GM10248 (cell line): ENCODE measurements around the gene BTRC.
"Not testable (repeated sequence)": the region's sequence is repeated elsewhere in the genome, so short reads cannot be mapped to it uniquely, and the experiment has no call there.

Source experiments
- CTCF ChIA-PET: fragments of 300-600 bp; sonication (Branson Sonifier 250); formaldehyde crosslinking; extraction: SDS; loops from one replicate; lab custom pipeline; 2021; ENCODE audit warnings: antibody characterized with exemption; lab: Yijun Ruan, JAX
- POLR2A ChIA-PET: fragments of 350-650 bp; sonication (Branson Sonifier 250); formaldehyde crosslinking; extraction: SDS; loops from one replicate; lab custom pipeline; 2020; ENCODE audit warnings: antibody characterized with exemption; lab: Yijun Ruan, JAX
- DNase-seq: peaks from one replicate; pipeline ENCODE4 v3.0.0; 2012; ENCODE audit errors: extremely low spot score
- CTCF ChIP-seq: IDR thresholded peaks from 2 replicates; pipeline ENCODE4 v1.5.1; 2012; ENCODE audit warnings: mild to moderate bottlenecking, low read depth; ENCODE audit errors: extremely low read depth, missing control alignments, control extremely low read depth

The BTRC gene

GRCh38 chr10:101385866-101386658, 32.1 kb downstream of the BTRC start:
- CTCF ChIA-PET: interaction anchor here (1.1 to 2.5 kb wide), 4 partner anchors 9 to 28 kb away, joined by 3 to 8 read pairs (median 5); no protein-coding TSS in a partner anchor
- no peak for TF ChIP-seq CTCF

GRCh38 chr10:101386659-101387259, 32.8 kb downstream of the BTRC start:
- no peak for TF ChIP-seq CTCF
- CTCF ChIA-PET: interaction anchor here (1.1 to 2.5 kb wide), 4 partner anchors 10 to 18 kb away, joined by 3 to 9 read pairs (median 8); no protein-coding TSS in a partner anchor
- DNase-seq: no peak
- POLR2A ChIA-PET: no interaction called here

More at GRCh38 chr10:101385866-101386658, 32.1 kb downstream of the BTRC start:
- no peak for DNase-seq
- POLR2A ChIA-PET: no interaction called here

GRCh38 chr10:101388676-101389276, 34.8 kb downstream of the BTRC start:
- ChIA-PET POLR2A (no interaction called here), CTCF (interaction anchor here (0.8 to 2.5 kb wide), 3 partner anchors 9 to 15 kb away, joined by 4 to 9 read pairs (median 7); no protein-coding TSS in a partner anchor)
- no peak for TF ChIP-seq CTCF
- DNase-seq: no peak

- POLR2A ChIA-PET, DNase-seq: not testable (repeated sequence)
- CTCF ChIA-PET: interaction anchor here (0.8 to 0.9 kb wide), 2 partner anchors 11 to 25 kb away, joined by 3 to 4 read pairs; no protein-coding TSS in a partner anchor
Observed at GRCh38 chr10:101389532-101389931, 35.6 kb downstream of the BTRC start.

GRCh38 chr10:101389986-101390531, 36.1 kb downstream of the BTRC start:
- no peak for TF ChIP-seq CTCF
- no peak for DNase-seq
- ChIA-PET POLR2A (no interaction called here), CTCF (interaction anchor here (0.8 to 0.9 kb wide), 2 partner anchors 11 to 25 kb away, joined by 3 to 4 read pairs; no protein-coding TSS in a partner anchor)

- no peak for TF ChIP-seq CTCF
- ChIA-PET CTCF (no interaction called here), POLR2A (no interaction called here)
- DNase-seq: no peak
Observed at GRCh38 chr10:101393378-101393777, 39.4 kb downstream of the BTRC start.
